Measurements from ENCODE around the gene SPTBN4.
"Not testable (repeated sequence)": the region's sequence is repeated elsewhere in the genome, so short reads cannot be mapped to it uniquely, and the experiment has no call there.

Gene SPTBN4

DNA sequence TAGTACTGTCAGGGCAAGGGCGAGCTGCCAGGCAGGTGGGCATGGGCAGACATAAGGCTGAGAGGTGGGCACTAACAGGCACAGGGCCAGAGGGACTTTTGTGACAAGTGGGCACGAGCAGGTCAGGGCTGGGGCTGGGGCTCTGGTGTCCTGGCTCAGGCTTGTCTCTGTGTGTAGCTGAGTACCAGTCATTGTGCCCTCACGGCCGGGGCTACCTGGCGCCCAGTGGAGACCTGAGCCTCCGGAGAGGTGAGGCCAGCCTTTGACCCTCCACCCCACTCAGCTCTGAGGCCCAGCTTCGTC is 155.9 kb downstream of the SPTBN4 start:
- Histone ChIP-seq H3K27me3 (replicated peaks; ENCODE audit: control insufficient read depth, insufficient read depth, low read length) (no peaks in the 10 kb centered on the region), H3K9ac (ENCODE audit: low read length) (no peak overlapping the region), H3K4me1 (ENCODE audit: control insufficient read depth, insufficient read depth, low read length) (no peaks in the 10 kb centered on the region), H3K9me3 (ENCODE audit: control insufficient read depth, low read length) (no peaks in the 10 kb centered on the region), H3K36me3 (ENCODE audit: control insufficient read depth, insufficient read depth, low read length, severe bottlenecking) (peaks cover 7% of the 10 kb centered on the region), H3K4me3 (ENCODE audit: low read length) (no peak overlapping the region)
- DNase-seq (ENCODE audit: low read depth): no peak

DNA sequence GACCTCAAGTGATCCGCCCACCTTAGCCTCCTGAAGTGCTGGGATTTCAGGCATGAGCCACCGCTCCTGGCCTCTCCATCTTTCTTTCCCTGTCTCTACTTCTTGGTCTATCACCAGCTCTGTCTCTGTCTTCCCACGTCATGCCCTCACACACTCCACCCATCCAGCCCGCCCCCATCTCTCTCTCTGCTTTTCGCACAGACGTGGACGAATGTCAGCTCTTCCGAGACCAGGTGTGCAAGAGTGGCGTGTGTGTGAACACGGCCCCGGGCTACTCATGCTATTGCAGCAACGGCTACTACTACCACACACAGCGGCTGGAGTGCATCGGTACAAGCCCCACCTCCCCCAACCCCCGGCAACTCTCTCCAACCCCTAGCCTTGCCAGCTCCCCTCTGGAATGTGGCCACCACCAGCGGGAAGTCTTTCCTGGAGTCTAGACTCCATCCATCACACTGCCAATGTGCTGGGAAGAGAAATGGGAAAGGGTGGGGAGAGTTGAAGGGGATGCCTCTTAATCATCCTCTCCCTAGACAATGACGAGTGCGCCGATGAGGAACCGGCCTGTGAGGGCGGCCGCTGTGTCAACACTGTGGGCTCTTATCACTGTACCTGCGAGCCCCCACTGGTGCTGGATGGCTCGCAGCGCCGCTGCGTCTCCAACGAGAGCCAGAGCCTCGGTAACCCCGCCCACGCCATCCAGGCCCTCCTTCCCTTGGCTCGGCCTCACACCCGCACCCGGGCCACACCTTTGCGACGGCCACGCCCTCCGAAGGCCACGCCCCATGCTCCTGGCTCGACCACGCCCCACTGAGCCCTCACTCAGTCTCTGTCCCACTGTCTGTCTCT is 156.8 kb downstream of the SPTBN4 start:
- DNase-seq (ENCODE audit: low read depth): no peak
- Histone ChIP-seq H3K27me3 (replicated peaks; ENCODE audit: control insufficient read depth, insufficient read depth, low read length) (no peaks in the 10 kb centered on the region), H3K9ac (ENCODE audit: low read length) (no peak overlapping the region), H3K4me3 (ENCODE audit: low read length) (no peak overlapping the region), H3K36me3 (ENCODE audit: control insufficient read depth, insufficient read depth, low read length, severe bottlenecking) (peaks cover 7% of the 10 kb centered on the region), H3K9me3 (ENCODE audit: control insufficient read depth, low read length) (no peaks in the 10 kb centered on the region), H3K4me1 (ENCODE audit: control insufficient read depth, insufficient read depth, low read length) (no peaks in the 10 kb centered on the region)

DNA sequence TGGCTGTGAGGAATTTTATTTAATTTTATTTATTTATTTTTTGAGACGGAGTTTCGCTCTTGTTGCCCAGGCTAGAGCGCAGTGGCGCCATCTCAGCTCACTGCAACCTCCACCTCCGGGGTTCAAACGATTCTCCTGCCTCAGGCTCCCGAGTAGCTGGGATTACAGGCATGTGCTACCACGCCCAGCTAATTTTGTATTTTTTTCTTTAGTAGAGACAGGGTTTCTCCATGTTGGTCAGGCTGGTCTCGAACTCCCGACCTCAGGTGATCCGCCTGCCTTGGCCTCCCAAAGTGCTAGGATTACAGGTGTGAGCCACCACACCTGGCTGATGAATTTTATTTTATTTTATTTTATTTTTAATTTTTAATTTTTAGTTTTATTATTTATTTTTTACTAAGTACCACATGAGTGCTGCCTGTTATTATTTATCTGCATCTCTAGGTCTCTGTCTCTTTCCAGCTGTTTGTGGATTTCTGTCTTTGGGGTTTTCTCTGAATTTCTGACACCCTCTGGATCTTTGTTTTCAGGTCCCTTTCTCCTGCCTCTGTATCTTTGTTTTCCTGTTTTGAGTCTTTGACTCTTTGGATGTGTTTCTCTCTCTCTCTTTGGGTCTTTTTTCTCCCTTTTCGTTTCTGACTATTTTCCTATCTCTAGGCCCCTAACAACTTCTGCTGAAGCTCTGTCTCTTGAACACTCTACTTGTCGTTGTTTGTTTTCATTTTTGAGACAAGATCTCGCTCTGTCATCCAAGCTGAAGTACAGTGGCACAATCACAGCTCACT is 157.8 kb downstream of the SPTBN4 start:
- not testable (repeated sequence) for H3K9me3 ChIP-seq (ENCODE audit: control insufficient read depth, low read length); H3K27me3 ChIP-seq (replicated peaks; ENCODE audit: control insufficient read depth, insufficient read depth, low read length); H3K4me1 ChIP-seq (ENCODE audit: control insufficient read depth, insufficient read depth, low read length); H3K9ac ChIP-seq (ENCODE audit: low read length); H3K36me3 ChIP-seq (ENCODE audit: control insufficient read depth, insufficient read depth, low read length, severe bottlenecking); DNase-seq (ENCODE audit: low read depth); H3K4me3 ChIP-seq (ENCODE audit: low read length)

DNA sequence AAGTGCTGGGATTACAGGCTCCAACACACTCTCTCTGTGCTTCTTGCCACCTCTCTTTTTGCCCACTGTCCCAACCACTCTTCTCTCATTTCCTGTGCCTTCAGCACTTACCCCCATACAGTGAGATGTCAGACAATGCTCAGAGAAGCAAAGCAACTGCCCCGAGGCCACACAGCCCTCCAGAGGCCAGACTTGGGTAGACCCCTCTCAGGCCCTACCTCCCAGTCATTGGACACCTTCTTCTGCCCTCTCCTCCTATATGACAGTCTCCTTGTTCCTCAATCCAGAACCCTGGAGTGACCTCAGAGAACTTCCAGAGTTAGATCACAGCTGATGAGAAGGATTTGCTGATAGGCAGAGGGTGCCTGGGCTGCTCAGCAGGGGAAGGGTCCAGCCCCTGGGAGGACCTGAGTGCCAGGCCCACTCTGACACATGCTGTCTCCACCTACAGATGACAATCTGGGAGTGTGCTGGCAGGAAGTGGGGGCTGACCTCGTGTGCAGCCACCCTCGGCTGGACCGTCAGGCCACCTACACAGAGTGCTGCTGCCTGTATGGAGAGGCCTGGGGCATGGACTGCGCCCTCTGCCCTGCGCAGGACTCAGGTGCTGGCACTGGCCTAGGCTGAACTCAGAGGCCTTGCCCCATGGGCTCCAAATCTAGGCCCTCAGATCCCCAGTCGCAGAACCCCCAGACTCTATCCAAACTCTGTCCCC is 158.8 kb downstream of the SPTBN4 start:
- H3K36me3 ChIP-seq (ENCODE audit: control insufficient read depth, insufficient read depth, low read length, severe bottlenecking): no peaks in the 10 kb centered on the region
- no peaks in the 10 kb centered on the region for H3K9me3 ChIP-seq (ENCODE audit: control insufficient read depth, low read length)
- H3K4me1 ChIP-seq (ENCODE audit: control insufficient read depth, insufficient read depth, low read length): no peaks in the 10 kb centered on the region
- H3K27me3 ChIP-seq (replicated peaks; ENCODE audit: control insufficient read depth, insufficient read depth, low read length): no peaks in the 10 kb centered on the region
- no peak for DNase-seq (ENCODE audit: low read depth)
- H3K4me3 ChIP-seq (ENCODE audit: low read length): no peak overlapping the region
- no peak overlapping the region for H3K9ac ChIP-seq (ENCODE audit: low read length)
